Keratinocyte (primary cell): ENCODE measurements around the gene SUFU.

Experiments used
- CTCF ChIP-seq, 3 experiments: IDR thresholded peaks in 1 of 3; conservative IDR thresholded peaks in 1 of 3; optimal IDR thresholded peaks in 1 of 3; 2 replicates in 2 of 3; 3 replicates in 1 of 3; pipeline versions ENCODE3 to v1.5.1; 2011; ENCODE audit warnings: low read length in 3 of 3, mild to moderate bottlenecking in 3 of 3, moderate library complexity in 2 of 3, control low read depth in 1 of 3, inconsistent platforms in 1 of 3; ENCODE audit not compliant: insufficient read depth in 2 of 3; ENCODE audit errors: extremely low read depth in 1 of 3
- EZH2 ChIP-seq: IDR thresholded peaks from one replicate; pipeline ENCODE4 v1.6.1; 2012; ENCODE audit warnings: inconsistent platforms, mild to moderate bottlenecking, low read length, moderate library complexity

GRCh38 chr10:102610441-102610887, 106.7 kb downstream of the SUFU start:
- TF ChIP-seq CTCF (optimal IDR thresholded peaks at IDR 0.05 in 1 of 3, IDR thresholded peaks at IDR 0.05 in 1 of 3, conservative IDR thresholded peaks at IDR 0.05 in 1 of 3; ENCODE audit: extremely low read depth in 1 of 3, insufficient read depth in 2 of 3, low read length in 3 of 3): no peak
- no peak for TF ChIP-seq EZH2
